GM23338 (cell line): ENCODE measurements around the gene OR11L1. TPM values are rescaled to one million over a fixed set of nuclear protein-coding genes. Genes with fewer than 3 reads are reported as not detected.

Source experiments
- ATAC-seq: fragments of 200-7000 bp; cut with Tn5 transposase; 3 replicates; pipeline ENCODE4 v1.9.1; 2020
- DNase-seq: peaks from one replicate; pipeline ENCODE4 v3.0.0-alpha.2; 2015; ENCODE audit warnings: low spot score
- H2AFZ ChIP-seq: fragments of 200-600 bp; sonication (generic); 2 replicates; pipeline ENCODE4 v1.8.0; 2016; ENCODE audit warnings: antibody characterized with exemption, mild to moderate bottlenecking, moderate library complexity
- H3F3A ChIP-seq: fragments of 200-600 bp; sonication (generic); replicated peaks from 2 replicates; pipeline ENCODE4 v1.8.0; 2017; ENCODE audit warnings: antibody characterized with exemption, mixed run types, low read depth
- H3K27ac ChIP-seq: fragments of 200-600 bp; sonication (generic); 2 replicates; pipeline ENCODE4 v1.6.1; 2016; ENCODE audit warnings: low read depth
- H3K27me3 ChIP-seq: fragments of 200-600 bp; sonication (generic); 2 replicates; pipeline ENCODE4 v1.8.0; 2016; ENCODE audit warnings: mild to moderate bottlenecking, mixed run types, moderate library complexity; ENCODE audit not compliant: insufficient read depth
- H3K36me3 ChIP-seq: fragments of 200-600 bp; sonication (generic); 2 replicates; pipeline ENCODE4 v1.8.0; 2016; ENCODE audit warnings: mild to moderate bottlenecking; ENCODE audit not compliant: insufficient read depth
- H3K4me1 ChIP-seq: fragments of 200-600 bp; sonication (generic); 2 replicates; pipeline ENCODE4 v1.8.0; 2016; ENCODE audit warnings: mild to moderate bottlenecking, moderate library complexity; ENCODE audit not compliant: insufficient read depth
- H3K4me2 ChIP-seq: fragments of 200-600 bp; sonication (generic); 2 replicates; pipeline ENCODE4 v1.7.1; 2017; ENCODE audit warnings: mixed run types
- H3K4me3 ChIP-seq: fragments of 200-600 bp; sonication (generic); 2 replicates; pipeline ENCODE4 v1.6.1; 2016; ENCODE audit warnings: mixed run types
- H3K79me2 ChIP-seq: fragments of 200-600 bp; sonication (generic); replicated peaks from 2 replicates; pipeline ENCODE4 v1.8.0; 2017; ENCODE audit warnings: mild to moderate bottlenecking; ENCODE audit not compliant: insufficient read depth
- H3K9me2 ChIP-seq: fragments of 200-600 bp; sonication (generic); 2 replicates; pipeline ENCODE4 v1.8.0; 2017; ENCODE audit not compliant: insufficient read depth
- H4K20me1 ChIP-seq: fragments of 200-600 bp; sonication (generic); replicated peaks from 2 replicates; pipeline ENCODE4 v1.8.0; 2017; ENCODE audit warnings: mild to moderate bottlenecking; ENCODE audit not compliant: insufficient read depth
- H3K27ac Mint-ChIP-seq: 2 replicates; pipeline ENCODE4 v1.8.0; 2020; ENCODE audit warnings: inconsistent platforms, mild to moderate bottlenecking, moderate library complexity, mixed read lengths
- H3K27me3 Mint-ChIP-seq: 3 replicates; pipeline ENCODE4 v1.8.0; 2022; ENCODE audit warnings: low read depth, mild to moderate bottlenecking, moderate library complexity, mixed read lengths, inconsistent platforms; ENCODE audit not compliant: insufficient read depth, poor library complexity
- H3K36me3 Mint-ChIP-seq: 3 replicates; pipeline ENCODE4 v1.8.0; 2021; ENCODE audit warnings: low read depth, mild to moderate bottlenecking, inconsistent platforms, moderate library complexity, mixed read lengths
- H3K4me1 Mint-ChIP-seq: 3 replicates; pipeline ENCODE4 v1.8.0; 2020; ENCODE audit warnings: mild to moderate bottlenecking, inconsistent platforms, mixed read lengths
- H3K4me3 Mint-ChIP-seq: 3 replicates; pipeline ENCODE4 v1.8.0; 2021; ENCODE audit warnings: moderate library complexity, mild to moderate bottlenecking, inconsistent platforms, mixed read lengths
- H3K9me3 Mint-ChIP-seq: 3 replicates; pipeline ENCODE4 v1.8.0; 2020; ENCODE audit warnings: moderate library complexity, mild to moderate bottlenecking, inconsistent platforms, mixed read lengths
- CREB1 ChIP-seq: fragments of 250-450 bp; sonication (Bioruptor Pico); IDR thresholded peaks from 2 replicates; pipeline ENCODE4 v1.5.0; 2020; ENCODE audit warnings: low read depth, mild to moderate bottlenecking, moderate library complexity
- EZH2 ChIP-seq: fragments of 200-600 bp; sonication (generic); IDR thresholded peaks from one replicate; pipeline ENCODE4 v1.8.0; 2017; ENCODE audit warnings: antibody characterized with exemption, mild to moderate bottlenecking, low read depth; ENCODE audit not compliant: unreplicated experiment
- EZH2phosphoT487 ChIP-seq: fragments of 200-600 bp; sonication (generic); IDR thresholded peaks from one replicate; pipeline ENCODE4 v1.8.1; 2018; ENCODE audit warnings: antibody characterized with exemption; ENCODE audit not compliant: unreplicated experiment
- NANOG ChIP-seq: IDR thresholded peaks from 2 replicates; pipeline ENCODE4 v1.6.1; 2016; ENCODE audit warnings: antibody characterized with exemption, borderline replicate concordance
- POLR2AphosphoS5 ChIP-seq: IDR thresholded peaks from 2 replicates; pipeline ENCODE4 v1.6.1; 2016; ENCODE audit warnings: antibody characterized with exemption, low read depth
- ZNF114 ChIP-seq: fragments of 250-450 bp; sonication (Bioruptor Pico); IDR thresholded peaks from 2 replicates; pipeline ENCODE4 v1.5.0; 2020; ENCODE audit warnings: mild to moderate bottlenecking, moderate library complexity
- ZNF331 ChIP-seq: fragments of 250-450 bp; sonication (Bioruptor Pico); IDR thresholded peaks from 2 replicates; pipeline ENCODE4 v1.5.0; 2020; ENCODE audit warnings: low read depth, mild to moderate bottlenecking, moderate library complexity
- polyA plus RNA-seq: library from polyadenylated mRNA; unstranded; fragments of >200 nt; fragmentation: Nextera tagmentation; extraction: Ambion mirVana; gene quantifications from 2 replicates; pipeline ENCODE4 v1.2.1, GENCODE V29; 2016
- total RNA-seq: library from RNA; depleted of rRNA; stranded (reverse); fragments of >200 nt; shearing (Covaris generic); gene quantifications from 2 replicates; pipeline ENCODE4 v1.2.3, GENCODE V29; 2014
- TF ChIP-seq, protein P1 (sequence below), 2 experiments: fragments of 200-600 bp in 1 of 2; sonication (generic) in 1 of 2; conservative IDR thresholded peaks; 2 replicates each; pipeline versions ENCODE4 v1.5.1 to v1.6.1; 2016 to 2017; ENCODE audit warnings: antibody characterized with exemption in 2 of 2, low read depth in 2 of 2, mild to moderate bottlenecking in 2 of 2, moderate library complexity in 1 of 2
- TF ChIP-seq, protein P2 (sequence below): fragments of 250-450 bp; sonication (Bioruptor Pico); IDR thresholded peaks from 2 replicates; pipeline ENCODE4 v1.5.0; 2020; ENCODE audit warnings: mild to moderate bottlenecking, moderate library complexity
- TF ChIP-seq, protein P3 (sequence below): IDR thresholded peaks from 2 replicates; pipeline ENCODE4 v1.6.1; 2016; ENCODE audit warnings: antibody characterized with exemption

Gene OR11L1
- total and polyA plus RNA-seq, 2 experiments from 2014 or later = not detected

DNA sequence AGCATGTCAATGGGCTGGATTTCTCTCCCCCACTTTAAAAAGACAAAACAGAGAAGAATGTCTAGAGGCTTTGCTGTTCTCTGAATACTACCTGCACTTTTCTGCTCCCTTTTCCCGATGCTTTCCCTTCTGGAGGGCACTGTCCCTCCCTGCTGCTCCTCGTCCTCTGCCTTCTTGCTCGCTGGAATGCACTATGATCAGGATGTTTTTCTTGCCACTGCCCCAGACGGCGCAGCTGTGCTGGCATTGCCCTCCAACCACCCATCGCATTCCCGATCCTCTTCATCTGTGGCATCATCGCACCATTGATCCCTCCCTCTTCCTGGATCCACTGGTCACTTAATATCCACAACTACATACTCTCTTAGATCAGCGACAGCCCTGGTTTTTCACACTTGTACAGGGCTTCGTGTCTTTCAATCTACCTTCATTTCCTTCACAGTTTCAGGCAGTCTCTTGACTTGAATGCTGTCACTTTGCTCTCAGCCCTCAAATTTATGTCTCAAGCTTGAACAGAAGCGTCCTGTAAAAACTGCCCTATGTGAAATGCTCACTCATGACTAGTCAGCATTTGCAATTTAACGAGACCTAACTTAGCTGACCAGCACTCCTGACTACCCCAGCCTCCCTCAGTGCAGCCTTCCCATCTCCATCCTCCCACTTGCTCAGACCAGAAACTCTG is 3.5 kb upstream of the OR11L1 start:
- no peak overlapping the region for H3K4me3 ChIP-seq
- no peaks in the 10 kb centered on the region for H3K36me3 ChIP-seq
- ATAC-seq (no peak), DNase-seq (peak; percentile 11)
- no peak overlapping the region for H3K27ac Mint-ChIP-seq
- H3K4me2 ChIP-seq = peak overlapping the region; percentile 59
- peak overlapping the region; percentile 99 for H2AFZ ChIP-seq
- H3K4me1 Mint-ChIP-seq = no peaks in the 10 kb centered on the region
- no peaks in the 10 kb centered on the region for H3K27me3 ChIP-seq
- H3K27ac ChIP-seq = 0 out of 2 replicates have a peak overlapping the region, but pooled peaks have one; percentile 83
- H3F3A ChIP-seq = no peaks in the 10 kb centered on the region
- H3K79me2 ChIP-seq = no peaks in the 10 kb centered on the region
- peaks cover 5% of the 10 kb centered on the region; the same call in 2 of the 3 replicates for H3K36me3 Mint-ChIP-seq
- TF ChIP-seq, protein P1, sequence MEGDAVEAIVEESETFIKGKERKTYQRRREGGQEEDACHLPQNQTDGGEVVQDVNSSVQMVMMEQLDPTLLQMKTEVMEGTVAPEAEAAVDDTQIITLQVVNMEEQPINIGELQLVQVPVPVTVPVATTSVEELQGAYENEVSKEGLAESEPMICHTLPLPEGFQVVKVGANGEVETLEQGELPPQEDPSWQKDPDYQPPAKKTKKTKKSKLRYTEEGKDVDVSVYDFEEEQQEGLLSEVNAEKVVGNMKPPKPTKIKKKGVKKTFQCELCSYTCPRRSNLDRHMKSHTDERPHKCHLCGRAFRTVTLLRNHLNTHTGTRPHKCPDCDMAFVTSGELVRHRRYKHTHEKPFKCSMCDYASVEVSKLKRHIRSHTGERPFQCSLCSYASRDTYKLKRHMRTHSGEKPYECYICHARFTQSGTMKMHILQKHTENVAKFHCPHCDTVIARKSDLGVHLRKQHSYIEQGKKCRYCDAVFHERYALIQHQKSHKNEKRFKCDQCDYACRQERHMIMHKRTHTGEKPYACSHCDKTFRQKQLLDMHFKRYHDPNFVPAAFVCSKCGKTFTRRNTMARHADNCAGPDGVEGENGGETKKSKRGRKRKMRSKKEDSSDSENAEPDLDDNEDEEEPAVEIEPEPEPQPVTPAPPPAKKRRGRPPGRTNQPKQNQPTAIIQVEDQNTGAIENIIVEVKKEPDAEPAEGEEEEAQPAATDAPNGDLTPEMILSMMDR (conservative IDR thresholded peaks at IDR 0.05; ENCODE audit: low read depth in 2 of 2) = no peak
- H3K4me1 ChIP-seq = peaks cover 20% of the 10 kb centered on the region
- peaks cover 4% of the 10 kb centered on the region for H3K27me3 Mint-ChIP-seq
- no peaks in the 10 kb centered on the region for H4K20me1 ChIP-seq
- H3K4me3 Mint-ChIP-seq = no peak overlapping the region
- H3K9me2 ChIP-seq = no peaks in the 10 kb centered on the region
- H3K9me3 Mint-ChIP-seq = peaks cover 43% of the 10 kb centered on the region

DNA sequence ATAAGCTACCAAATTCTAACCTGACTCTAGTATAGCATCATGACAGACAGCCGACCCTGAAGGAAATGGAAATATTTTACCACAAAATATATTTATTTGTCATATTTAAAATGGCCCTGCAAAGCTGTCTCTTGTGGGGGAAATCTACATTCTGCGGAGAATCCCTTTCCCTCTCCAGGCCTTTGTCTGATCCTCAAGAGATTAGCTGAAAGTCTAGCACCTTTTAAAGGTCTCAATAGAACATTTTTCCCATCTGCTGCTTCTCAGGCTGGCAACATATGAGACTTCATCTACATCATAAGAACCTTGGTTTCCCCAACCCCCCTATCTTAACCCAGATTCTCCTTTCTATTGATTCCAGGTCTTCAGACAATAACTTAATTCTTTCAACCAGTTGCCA is 1.7 kb upstream of the OR11L1 start:
- Histone ChIP-seq H3K79me2 (no peaks in the 10 kb centered on the region), H3K27ac (no peak overlapping the region), H3K36me3 (no peaks in the 10 kb centered on the region), H3K4me2 (no peak overlapping the region), H3K4me3 (no peak overlapping the region), H3K27me3 (no peaks in the 10 kb centered on the region), H3K4me1 (peaks cover 20% of the 10 kb centered on the region), H3K9me2 (no peaks in the 10 kb centered on the region), H3F3A (no peaks in the 10 kb centered on the region), H2AFZ (no peak overlapping the region), H4K20me1 (no peaks in the 10 kb centered on the region)
- H3K4me3 Mint-ChIP-seq = no peak overlapping the region
- ATAC-seq = no peak
- peaks cover 4% of the 10 kb centered on the region for H3K27me3 Mint-ChIP-seq
- peaks cover 3% of the 10 kb centered on the region; the same call in 2 of the 3 replicates for H3K36me3 Mint-ChIP-seq
- H3K9me3 Mint-ChIP-seq = peaks cover 48% of the 10 kb centered on the region
- no peak overlapping the region for H3K27ac Mint-ChIP-seq
- H3K4me1 Mint-ChIP-seq = no peaks in the 10 kb centered on the region
- no peak for DNase-seq
- no peak for TF ChIP-seq NANOG
- TF ChIP-seq EZH2 = no peak
- TF ChIP-seq, protein P2, sequence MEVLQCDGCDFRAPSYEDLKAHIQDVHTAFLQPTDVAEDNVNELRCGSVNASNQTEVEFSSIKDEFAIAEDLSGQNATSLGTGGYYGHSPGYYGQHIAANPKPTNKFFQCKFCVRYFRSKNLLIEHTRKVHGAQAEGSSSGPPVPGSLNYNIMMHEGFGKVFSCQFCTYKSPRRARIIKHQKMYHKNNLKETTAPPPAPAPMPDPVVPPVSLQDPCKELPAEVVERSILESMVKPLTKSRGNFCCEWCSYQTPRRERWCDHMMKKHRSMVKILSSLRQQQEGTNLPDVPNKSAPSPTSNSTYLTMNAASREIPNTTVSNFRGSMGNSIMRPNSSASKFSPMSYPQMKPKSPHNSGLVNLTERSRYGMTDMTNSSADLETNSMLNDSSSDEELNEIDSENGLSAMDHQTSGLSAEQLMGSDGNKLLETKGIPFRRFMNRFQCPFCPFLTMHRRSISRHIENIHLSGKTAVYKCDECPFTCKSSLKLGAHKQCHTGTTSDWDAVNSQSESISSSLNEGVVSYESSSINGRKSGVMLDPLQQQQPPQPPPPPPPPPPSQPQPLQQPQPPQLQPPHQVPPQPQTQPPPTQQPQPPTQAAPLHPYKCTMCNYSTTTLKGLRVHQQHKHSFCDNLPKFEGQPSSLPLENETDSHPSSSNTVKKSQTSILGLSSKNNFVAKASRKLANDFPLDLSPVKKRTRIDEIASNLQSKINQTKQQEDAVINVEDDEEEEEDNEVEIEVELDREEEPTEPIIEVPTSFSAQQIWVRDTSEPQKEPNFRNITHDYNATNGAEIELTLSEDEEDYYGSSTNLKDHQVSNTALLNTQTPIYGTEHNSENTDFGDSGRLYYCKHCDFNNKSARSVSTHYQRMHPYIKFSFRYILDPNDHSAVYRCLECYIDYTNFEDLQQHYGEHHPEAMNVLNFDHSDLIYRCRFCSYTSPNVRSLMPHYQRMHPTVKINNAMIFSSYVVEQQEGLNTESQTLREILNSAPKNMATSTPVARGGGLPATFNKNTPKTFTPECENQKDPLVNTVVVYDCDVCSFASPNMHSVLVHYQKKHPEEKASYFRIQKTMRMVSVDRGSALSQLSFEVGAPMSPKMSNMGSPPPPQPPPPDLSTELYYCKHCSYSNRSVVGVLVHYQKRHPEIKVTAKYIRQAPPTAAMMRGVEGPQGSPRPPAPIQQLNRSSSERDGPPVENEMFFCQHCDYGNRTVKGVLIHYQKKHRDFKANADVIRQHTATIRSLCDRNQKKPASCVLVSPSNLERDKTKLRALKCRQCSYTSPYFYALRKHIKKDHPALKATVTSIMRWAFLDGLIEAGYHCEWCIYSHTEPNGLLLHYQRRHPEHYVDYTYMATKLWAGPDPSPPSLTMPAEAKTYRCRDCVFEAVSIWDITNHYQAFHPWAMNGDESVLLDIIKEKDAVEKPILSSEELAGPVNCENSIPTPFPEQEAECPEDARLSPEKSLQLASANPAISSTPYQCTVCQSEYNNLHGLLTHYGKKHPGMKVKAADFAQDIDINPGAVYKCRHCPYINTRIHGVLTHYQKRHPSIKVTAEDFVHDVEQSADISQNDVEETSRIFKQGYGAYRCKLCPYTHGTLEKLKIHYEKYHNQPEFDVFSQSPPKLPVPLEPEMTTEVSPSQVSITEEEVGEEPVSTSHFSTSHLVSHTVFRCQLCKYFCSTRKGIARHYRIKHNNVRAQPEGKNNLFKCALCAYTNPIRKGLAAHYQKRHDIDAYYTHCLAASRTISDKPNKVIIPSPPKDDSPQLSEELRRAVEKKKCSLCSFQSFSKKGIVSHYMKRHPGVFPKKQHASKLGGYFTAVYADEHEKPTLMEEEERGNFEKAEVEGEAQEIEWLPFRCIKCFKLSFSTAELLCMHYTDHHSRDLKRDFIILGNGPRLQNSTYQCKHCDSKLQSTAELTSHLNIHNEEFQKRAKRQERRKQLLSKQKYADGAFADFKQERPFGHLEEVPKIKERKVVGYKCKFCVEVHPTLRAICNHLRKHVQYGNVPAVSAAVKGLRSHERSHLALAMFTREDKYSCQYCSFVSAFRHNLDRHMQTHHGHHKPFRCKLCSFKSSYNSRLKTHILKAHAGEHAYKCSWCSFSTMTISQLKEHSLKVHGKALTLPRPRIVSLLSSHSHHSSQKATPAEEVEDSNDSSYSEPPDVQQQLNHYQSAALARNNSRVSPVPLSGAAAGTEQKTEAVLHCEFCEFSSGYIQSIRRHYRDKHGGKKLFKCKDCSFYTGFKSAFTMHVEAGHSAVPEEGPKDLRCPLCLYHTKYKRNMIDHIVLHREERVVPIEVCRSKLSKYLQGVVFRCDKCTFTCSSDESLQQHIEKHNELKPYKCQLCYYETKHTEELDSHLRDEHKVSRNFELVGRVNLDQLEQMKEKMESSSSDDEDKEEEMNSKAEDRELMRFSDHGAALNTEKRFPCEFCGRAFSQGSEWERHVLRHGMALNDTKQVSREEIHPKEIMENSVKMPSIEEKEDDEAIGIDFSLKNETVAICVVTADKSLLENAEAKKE (CRISPR knock-in tag) = no peak
- TF ChIP-seq EZH2phosphoT487 = no peak
- TF ChIP-seq, protein P1 (conservative IDR thresholded peaks at IDR 0.05; ENCODE audit: low read depth in 2 of 2) = no peak
- no peak for TF ChIP-seq POLR2AphosphoS5
- no peak for TF ChIP-seq ZNF114 (CRISPR knock-in tag)
- no peak for TF ChIP-seq CREB1 (CRISPR knock-in tag)
- TF ChIP-seq ZNF331 (CRISPR knock-in tag) = no peak
- TF ChIP-seq, protein P3, sequence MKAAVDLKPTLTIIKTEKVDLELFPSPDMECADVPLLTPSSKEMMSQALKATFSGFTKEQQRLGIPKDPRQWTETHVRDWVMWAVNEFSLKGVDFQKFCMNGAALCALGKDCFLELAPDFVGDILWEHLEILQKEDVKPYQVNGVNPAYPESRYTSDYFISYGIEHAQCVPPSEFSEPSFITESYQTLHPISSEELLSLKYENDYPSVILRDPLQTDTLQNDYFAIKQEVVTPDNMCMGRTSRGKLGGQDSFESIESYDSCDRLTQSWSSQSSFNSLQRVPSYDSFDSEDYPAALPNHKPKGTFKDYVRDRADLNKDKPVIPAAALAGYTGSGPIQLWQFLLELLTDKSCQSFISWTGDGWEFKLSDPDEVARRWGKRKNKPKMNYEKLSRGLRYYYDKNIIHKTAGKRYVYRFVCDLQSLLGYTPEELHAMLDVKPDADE = no peak
